NCI-H1694 treated with DMSO at 0.1 percent for 48 hours (cell line): ENCODE measurements around the gene FAM169A.
"Not testable (repeated sequence)": the region's sequence is repeated elsewhere in the genome, so short reads cannot be mapped to it uniquely, and the experiment has no call there.

Source experiments
- DNase-seq: peaks from one replicate; lab custom pipeline; 2025; lab: John Stamatoyannopoulos, UW

FAM169A gene

GRCh38 chr5:74869414-74869813 lies 3.2 kb upstream of the FAM169A start:
- not testable (repeated sequence) for DNase-seq

- DNase-seq = no peak
These were observed 492 bp upstream of the FAM169A start for GRCh38 chr5:74866596-74867162.

- no peak for DNase-seq
These were observed 857 bp downstream of the FAM169A start for GRCh38 chr5:74865256-74865803.

- DNase-seq = no peak
These were observed 1.4 kb downstream of the FAM169A start for GRCh38 chr5:74864823-74865222.

GRCh38 chr5:74863726-74864125 lies 2.5 kb downstream of the FAM169A start:
- DNase-seq = no peak

- no peak for DNase-seq
These were observed 4.0 kb downstream of the FAM169A start for GRCh38 chr5:74862221-74862620.

- DNase-seq = not testable (repeated sequence)
These were observed 9.2 kb downstream of the FAM169A start for GRCh38 chr5:74856975-74857374.

GRCh38 chr5:74853256-74853655 lies 12.9 kb downstream of the FAM169A start:
- no peak for DNase-seq

GRCh38 chr5:74851684-74852353 lies 14.4 kb downstream of the FAM169A start:
- DNase-seq = no peak

GRCh38 chr5:74850789-74851425 lies 15.3 kb downstream of the FAM169A start:
- no peak for DNase-seq

GRCh38 chr5:74850030-74850429 lies 16.2 kb downstream of the FAM169A start:
- no peak for DNase-seq

GRCh38 chr5:74848553-74849025 lies 17.6 kb downstream of the FAM169A start:
- no peak for DNase-seq

- no peak for DNase-seq
These were observed 27.0 kb downstream of the FAM169A start for GRCh38 chr5:74839229-74839628.

GRCh38 chr5:74838262-74838661 lies 27.9 kb downstream of the FAM169A start:
- DNase-seq = no peak

- no peak for DNase-seq
These were observed 29.1 kb downstream of the FAM169A start for GRCh38 chr5:74837115-74837514.

GRCh38 chr5:74833537-74834266 lies 32.5 kb downstream of the FAM169A start:
- DNase-seq = no peak

GRCh38 chr5:74829413-74829812 lies 36.8 kb downstream of the FAM169A start:
- no peak for DNase-seq

- no peak for DNase-seq
These were observed 43.9 kb downstream of the FAM169A start for GRCh38 chr5:74822288-74822687.

GRCh38 chr5:74816875-74817274 lies 49.3 kb downstream of the FAM169A start:
- DNase-seq = no peak

GRCh38 chr5:74810915-74811314 lies 55.3 kb downstream of the FAM169A start:
- DNase-seq = no peak

- DNase-seq = no peak
These were observed 64.2 kb downstream of the FAM169A start for GRCh38 chr5:74801941-74802340.

GRCh38 chr5:74801197-74801596 lies 65.0 kb downstream of the FAM169A start:
- no peak for DNase-seq
